GM23248 (cell line): Measurements from ENCODE around the gene GINS2. TPM values are rescaled to one million over a fixed set of nuclear protein-coding genes. Genes with fewer than 3 reads are reported as not detected.

Experiments used
- DNase-seq: peaks from one replicate; pipeline ENCODE4 v3.0.0-alpha.2; 2015
- H2AFZ ChIP-seq: fragments of 200-600 bp; sonication (generic); 2 replicates; pipeline ENCODE4 v1.6.1; 2016; ENCODE audit warnings: antibody characterized with exemption
- H3F3A ChIP-seq: fragments of 200-600 bp; sonication (generic); 2 replicates; pipeline ENCODE4 v1.6.1; 2016; ENCODE audit warnings: mild to moderate bottlenecking, antibody characterized with exemption, mixed run types; ENCODE audit not compliant: insufficient read depth
- H3K27ac ChIP-seq: fragments of 200-600 bp; sonication (generic); 2 replicates; pipeline ENCODE4 v1.5.1; 2016; ENCODE audit warnings: mild to moderate bottlenecking
- H3K27me3 ChIP-seq: fragments of 200-600 bp; sonication (generic); replicated peaks from 2 replicates; pipeline ENCODE4 v1.6.1; 2016; ENCODE audit warnings: mild to moderate bottlenecking; ENCODE audit not compliant: insufficient read depth
- H3K36me3 ChIP-seq: fragments of 200-600 bp; sonication (generic); 2 replicates; pipeline ENCODE4 v1.6.1; 2016; ENCODE audit warnings: low read depth, mild to moderate bottlenecking
- H3K4me1 ChIP-seq: fragments of 200-600 bp; sonication (generic); 2 replicates; pipeline ENCODE4 v1.6.1; 2016; ENCODE audit warnings: mild to moderate bottlenecking; ENCODE audit not compliant: insufficient read depth
- H3K4me2 ChIP-seq: fragments of 200-600 bp; sonication (generic); one replicate; pipeline ENCODE4 v1.6.1; 2016; ENCODE audit warnings: mild to moderate bottlenecking; ENCODE audit not compliant: unreplicated experiment
- H3K4me3 ChIP-seq: fragments of 200-600 bp; sonication (generic); 2 replicates; pipeline ENCODE4 v1.5.1; 2016; ENCODE audit warnings: mild to moderate bottlenecking
- H3K79me2 ChIP-seq: fragments of 200-600 bp; sonication (generic); 2 replicates; pipeline ENCODE4 v1.6.1; 2016; ENCODE audit warnings: mild to moderate bottlenecking; ENCODE audit not compliant: insufficient read depth
- H3K9ac ChIP-seq: fragments of 200-600 bp; sonication (generic); 2 replicates; pipeline ENCODE4 v1.6.1; 2016; ENCODE audit warnings: mild to moderate bottlenecking
- H3K9me2 ChIP-seq: fragments of 200-600 bp; sonication (generic); 2 replicates; pipeline ENCODE4 v1.6.1; 2016; ENCODE audit warnings: mixed run types, mild to moderate bottlenecking, moderate library complexity; ENCODE audit not compliant: insufficient read depth
- H3K9me3 ChIP-seq: fragments of 200-600 bp; sonication (generic); one replicate; pipeline ENCODE4 v1.6.1; 2017; ENCODE audit warnings: low read depth
- H4K20me1 ChIP-seq: fragments of 200-600 bp; sonication (generic); 2 replicates; pipeline ENCODE4 v1.6.0; 2016; ENCODE audit not compliant: insufficient read depth
- EZH2 ChIP-seq: fragments of 200-600 bp; sonication (generic); IDR thresholded peaks from 2 replicates; pipeline ENCODE4 v1.6.1; 2018; ENCODE audit warnings: antibody characterized with exemption, mild to moderate bottlenecking; ENCODE audit not compliant: insufficient read depth, poor library complexity, severe bottlenecking
- EZH2phosphoT487 ChIP-seq: fragments of 200-600 bp; sonication (generic); IDR thresholded peaks from 2 replicates; pipeline ENCODE4 v1.6.1; 2018; ENCODE audit warnings: antibody characterized with exemption, moderate library complexity, mild to moderate bottlenecking, low read depth; ENCODE audit not compliant: insufficient read depth
- WGBS, 2 experiments: methylation state at CpG; one replicate each; pipeline ENCODE4 v1.1.6; 2015 to 2017; ENCODE audit warnings: low lambda C conversion rate in 2 of 2, low coverage in 1 of 2; ENCODE audit errors: missing lambda C conversion rate in 2 of 2; 5-methylcytosine and 5-hydroxymethylcytosine counted together
- in situ Hi-C: fragments of 300-500 bp; cut with MboI; formaldehyde crosslinking; loops from 2 replicates; pipeline ENCODE4 v1.15.0; 2020
- polyA plus RNA-seq: library from polyadenylated mRNA; unstranded; fragments of >200 nt; fragmentation: Nextera tagmentation; extraction: Ambion mirVana; gene quantifications from 2 replicates; pipeline ENCODE4 v1.2.1, GENCODE V29; 2016
- total RNA-seq: library from RNA; depleted of rRNA; stranded (reverse); fragments of >200 nt; shearing (Covaris generic); gene quantifications from 2 replicates; pipeline ENCODE4 v1.2.3, GENCODE V29; 2014

Gene GINS2
- total and polyA plus RNA-seq, 2 experiments from 2014 or later: 8.9 to 9.9 TPM

GRCh38 chr16:85635545-85636140, 53.1 kb downstream of the GINS2 start:
- H3K4me3 ChIP-seq: no peak overlapping the region
- no peak overlapping the region for H3K27ac ChIP-seq
- H3K4me1 ChIP-seq: 0 out of 2 replicates have a peak, but pooled peaks cover 3% of the 10 kb centered on the region
- no peaks in the 10 kb centered on the region for H3K36me3 ChIP-seq
- no peaks in the 10 kb centered on the region for H3K9me3 ChIP-seq
- H3K9me2 ChIP-seq: no peaks in the 10 kb centered on the region
- WGBS, 2 experiments: 86 to 91% methylated on average over 26 of the region's 26 CpGs
- TF ChIP-seq EZH2phosphoT487 (no peak), EZH2 (no peak)
- no peaks in the 10 kb centered on the region; the same call in 1 of the 2 replicates for H4K20me1 ChIP-seq
- no peak overlapping the region for H2AFZ ChIP-seq
- DNase-seq: no peak
- H3K27me3 ChIP-seq: no peaks in the 10 kb centered on the region
- in situ Hi-C loops: no loop called here
- H3K9ac ChIP-seq: no peak overlapping the region
- H3K4me2 ChIP-seq: no peak overlapping the region
- peaks cover 94% of the 10 kb centered on the region for H3K79me2 ChIP-seq
- no peaks in the 10 kb centered on the region for H3F3A ChIP-seq

DNA sequence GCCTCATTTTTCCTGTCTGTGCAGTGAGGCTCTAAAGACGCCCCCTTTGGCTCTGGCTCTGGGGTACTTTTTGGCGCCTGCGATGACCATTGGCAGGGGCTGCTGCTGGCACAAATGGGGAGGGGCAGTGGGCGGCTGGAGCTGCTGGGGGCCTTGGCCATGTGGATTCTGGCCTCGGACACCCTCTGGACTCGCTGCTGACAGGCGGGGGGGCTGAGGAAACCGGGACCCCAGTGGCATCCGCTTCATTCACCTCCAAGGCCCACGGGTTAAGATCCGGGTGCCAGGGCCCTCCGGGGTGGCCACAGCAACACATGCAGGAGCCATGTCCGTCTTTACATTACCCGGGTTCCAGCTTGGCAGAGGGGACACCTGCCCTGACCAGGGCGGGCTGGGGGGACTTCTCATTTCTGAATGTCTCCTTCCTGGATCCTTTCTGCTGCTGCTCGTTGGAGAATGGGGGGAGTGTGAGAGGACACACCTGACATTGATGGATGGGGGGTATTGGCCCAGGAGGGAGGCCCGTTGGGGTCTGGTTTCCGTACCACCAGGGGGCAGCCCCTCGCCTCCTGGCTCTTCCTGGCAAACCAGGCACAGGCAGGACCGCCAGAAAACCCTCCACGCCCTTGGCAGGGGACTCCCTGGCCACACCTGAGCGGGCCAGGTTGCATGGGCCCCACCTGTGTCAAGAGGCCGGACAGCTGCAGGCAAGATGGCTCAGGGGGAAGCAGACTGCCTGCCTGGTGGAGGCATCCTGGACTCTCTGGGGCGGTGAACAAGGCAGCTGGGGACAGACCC, 53.8 kb downstream of the GINS2 start:
- no peaks in the 10 kb centered on the region for H3K36me3 ChIP-seq
- peaks cover 94% of the 10 kb centered on the region for H3K79me2 ChIP-seq
- H3K27ac ChIP-seq: no peak overlapping the region
- WGBS, 2 experiments: 89% methylated on average over 23 to 24 of the region's 24 CpGs
- H3K9me2 ChIP-seq: no peaks in the 10 kb centered on the region
- no peak overlapping the region for H3K4me2 ChIP-seq
- H3K27me3 ChIP-seq: no peaks in the 10 kb centered on the region
- no peak for DNase-seq
- H3K9ac ChIP-seq: no peak overlapping the region
- in situ Hi-C loops: no loop called here
- H4K20me1 ChIP-seq: no peaks in the 10 kb centered on the region; the same call in 1 of the 2 replicates
- no peaks in the 10 kb centered on the region for H3F3A ChIP-seq
- H3K4me1 ChIP-seq: 0 out of 2 replicates have a peak, but pooled peaks cover 3% of the 10 kb centered on the region
- H3K9me3 ChIP-seq: no peaks in the 10 kb centered on the region
- TF ChIP-seq EZH2 (no peak), EZH2phosphoT487 (no peak)
- no peak overlapping the region for H2AFZ ChIP-seq
- no peak overlapping the region for H3K4me3 ChIP-seq

DNA sequence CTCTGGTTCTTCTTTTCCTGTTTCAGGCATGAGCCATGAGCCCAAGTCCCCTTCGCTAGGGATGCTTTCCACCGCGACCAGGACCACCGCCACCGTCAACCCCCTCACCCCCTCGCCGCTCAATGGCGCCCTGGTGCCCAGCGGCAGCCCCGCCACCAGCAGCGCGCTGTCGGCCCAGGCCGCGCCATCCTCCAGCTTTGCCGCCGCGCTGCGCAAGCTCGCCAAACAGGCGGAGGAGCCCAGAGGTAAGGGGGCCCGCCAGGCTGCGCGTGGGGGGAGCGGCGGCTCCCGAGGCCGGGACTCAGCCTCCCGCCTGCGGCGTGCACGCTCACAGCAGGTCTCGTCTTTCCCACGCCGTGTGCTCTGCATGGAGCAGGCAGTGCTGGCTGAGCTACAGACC, 54.9 kb downstream of the GINS2 start:
- Histone ChIP-seq H4K20me1 (no peaks in the 10 kb centered on the region; the same call in 1 of the 2 replicates), H3K4me1 (no peaks in the 10 kb centered on the region), H3F3A (no peaks in the 10 kb centered on the region), H3K9me2 (no peaks in the 10 kb centered on the region), H3K4me3 (no peak overlapping the region), H3K27me3 (no peaks in the 10 kb centered on the region), H3K4me2 (no peak overlapping the region), H3K36me3 (no peaks in the 10 kb centered on the region), H3K79me2 (peaks cover 95% of the 10 kb centered on the region), H3K27ac (no peak overlapping the region), H3K9me3 (no peaks in the 10 kb centered on the region), H2AFZ (no peak overlapping the region), H3K9ac (no peak overlapping the region)
- TF ChIP-seq EZH2 (no peak), EZH2phosphoT487 (no peak)
- DNase-seq: no peak
- WGBS, 2 experiments: 97 to 99% methylated on average over 19 to 35 of the region's 35 CpGs
- in situ Hi-C loops: no loop called here

DNA sequence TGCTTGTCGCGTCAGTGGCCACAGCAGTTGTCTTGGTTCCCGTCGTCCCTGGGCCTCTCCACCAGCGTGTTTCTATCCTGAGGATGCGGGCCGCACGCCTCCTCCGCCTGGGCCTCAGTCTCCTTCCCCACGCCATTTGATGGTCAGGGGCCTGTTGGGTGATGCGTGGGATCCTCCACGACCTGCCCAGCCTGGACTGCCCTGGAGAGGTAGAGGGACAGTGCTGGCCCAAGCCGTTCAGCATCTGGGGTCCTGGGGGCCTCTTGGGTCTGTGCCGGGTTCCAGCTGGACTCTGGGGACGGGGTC, 55.4 kb downstream of the GINS2 start:
- Histone ChIP-seq H4K20me1 (no peaks in the 10 kb centered on the region; the same call in 1 of the 2 replicates), H3K4me3 (no peak overlapping the region), H3K79me2 (peaks cover 97% of the 10 kb centered on the region), H3K4me1 (no peaks in the 10 kb centered on the region), H3K4me2 (no peak overlapping the region), H3K27me3 (no peaks in the 10 kb centered on the region), H3F3A (no peaks in the 10 kb centered on the region), H3K9ac (no peak overlapping the region), H3K27ac (no peak overlapping the region), H3K9me3 (no peaks in the 10 kb centered on the region), H3K36me3 (no peaks in the 10 kb centered on the region), H3K9me2 (no peaks in the 10 kb centered on the region), H2AFZ (no peak overlapping the region)
- 93 to 95% methylated on average over 15 of the region's 15 CpGs for WGBS, 2 experiments
- in situ Hi-C loops: no loop called here
- TF ChIP-seq EZH2phosphoT487: no peak
- no peak for TF ChIP-seq EZH2
- DNase-seq: no peak
